Activated T-helper 1 cell treated with anti-CD3 and anti-CD28 coated beads, Interleukin-2, amount 50 U/mL, for 16 hours (primary cell): Measurements from ENCODE around the gene SCAMP3.

Experiments used
- DNase-seq, 2 donors: peaks; one replicate each; pipeline ENCODE4 v3.0.0-alpha.2; 2020; ENCODE audit warnings: low read depth in 1 of 2, low spot score in 1 of 2

Gene SCAMP3

DNA sequence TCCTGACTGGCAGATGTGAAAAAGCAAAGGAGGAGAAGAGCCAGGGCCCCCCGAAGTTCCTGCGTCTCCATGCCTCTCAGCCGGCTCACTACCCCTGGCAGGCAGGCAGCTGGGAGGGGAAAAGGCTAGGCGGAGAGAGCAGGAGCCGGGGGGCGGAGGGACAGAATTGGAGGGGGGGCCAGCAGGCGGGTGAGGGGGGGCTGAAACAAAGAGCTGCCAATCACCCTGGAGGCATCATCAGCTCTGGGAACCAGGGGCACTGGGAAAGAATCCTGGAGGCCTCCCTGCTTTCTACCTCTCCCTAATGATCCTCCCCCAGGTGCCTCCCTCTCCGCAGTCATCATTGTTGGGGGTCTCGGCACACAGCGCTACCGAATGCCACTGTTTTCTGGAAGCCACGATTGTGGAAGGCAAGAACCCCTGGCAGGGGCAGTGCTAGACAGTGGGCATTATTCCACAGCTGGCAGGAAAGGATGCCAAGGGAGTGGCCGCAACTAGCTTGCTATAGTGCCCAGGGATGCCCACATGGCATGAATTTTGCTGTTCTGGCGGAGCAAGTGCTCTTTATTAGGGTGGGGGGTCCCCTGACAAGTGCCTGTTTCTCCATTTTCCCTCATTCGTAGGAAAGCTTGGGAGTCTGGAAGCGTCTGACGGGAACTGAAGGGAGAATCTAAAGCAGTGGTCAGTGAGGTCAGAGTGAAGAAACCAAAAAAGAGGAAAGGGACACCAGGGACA is 54.2 kb downstream of the SCAMP3 start, which contains the start of gene THBS3:
THBS3 (minus strand) TSS at position 92 of the 735 bp plus-strand sequence; CDS start at position 71, 21 bp downstream.
- DNase-seq = no peak

DNA sequence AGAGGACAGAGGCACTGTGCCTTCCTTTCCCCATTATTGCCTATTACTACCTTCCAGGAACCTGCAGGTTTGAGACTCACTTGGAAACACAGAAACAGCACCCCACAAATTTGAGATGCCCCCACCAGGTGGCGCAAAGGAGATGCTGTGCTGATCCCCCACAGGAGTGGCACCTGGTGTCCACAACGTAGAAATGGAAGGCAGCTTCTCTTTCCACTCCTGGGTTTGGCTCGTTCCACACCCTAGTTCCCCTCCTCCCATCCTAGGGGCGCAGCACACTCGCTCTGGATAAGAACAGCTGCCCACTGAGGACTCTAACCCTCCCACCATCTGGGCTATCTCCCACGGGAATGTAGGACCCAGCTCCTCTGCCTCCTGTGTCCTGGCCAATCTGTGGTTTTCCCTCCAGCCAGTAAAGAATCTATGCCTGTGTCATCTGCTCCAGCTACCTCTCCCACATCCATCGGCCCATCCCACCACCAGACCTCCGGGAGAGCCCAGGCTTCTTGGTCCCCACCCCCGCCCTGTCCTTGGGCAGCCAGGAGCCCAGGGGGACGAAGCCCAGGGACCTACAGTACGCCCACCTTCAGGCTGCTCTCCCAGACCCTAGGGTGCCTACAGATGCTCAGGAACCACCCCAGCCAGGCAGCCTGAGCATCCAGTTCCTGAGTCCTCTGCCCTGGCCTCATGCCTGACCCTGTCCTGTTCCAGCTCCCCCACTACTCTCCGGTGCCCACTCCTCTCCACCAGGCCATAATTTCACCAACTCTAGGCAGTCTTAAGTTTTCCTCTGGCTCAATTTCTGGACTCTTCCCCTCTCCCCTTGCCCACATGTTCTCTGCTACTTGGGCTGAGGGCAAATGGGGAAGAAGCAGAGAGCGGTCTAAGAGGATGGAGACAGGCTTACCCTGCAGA is 55.0 kb downstream of the SCAMP3 start:
- peak; percentile 82 to 91 for DNase-seq
